B cell (primary cell): Measurements from ENCODE around the gene GPR137. TPM values are rescaled to one million over a fixed set of nuclear protein-coding genes. Genes with fewer than 3 reads are reported as not detected.

ENCODE experiments used
- ATAC-seq: fragments of 200-7000 bp; cut with Tn5 transposase; one replicate; pipeline ENCODE4 v1.10.0; 2021; ENCODE audit warnings: low read depth, mild to moderate bottlenecking, moderate number of reproducible peaks, moderate library complexity
- CTCF ChIA-PET: fragments of 350-600 bp; sonication (Branson Sonifier 250); formaldehyde crosslinking; loops from one replicate; lab custom pipeline; 2021; ENCODE audit warnings: antibody characterized with exemption, inconsistent platforms; lab: Charles Lee
- POLR2A ChIA-PET: fragments of 350-600 bp; sonication (Branson Sonifier 250); formaldehyde crosslinking; loops from one replicate; lab custom pipeline; 2021; ENCODE audit warnings: antibody characterized with exemption; lab: Charles Lee
- DNase-seq: peaks from one replicate; pipeline ENCODE4 v3.0.0; 2013
- H2AFZ ChIP-seq: 2 replicates; pipeline ENCODE4 v1.6.1; 2012; ENCODE audit warnings: mild to moderate bottlenecking, low read depth, low read length; ENCODE audit not compliant: insufficient read depth, poor library complexity, severe bottlenecking
- H3K27ac ChIP-seq, 2 donors: 1 replicate in 1 of 2; 2 replicates in 1 of 2; pipeline ENCODE4 v1.5.1; 2012 to 2013; ENCODE audit warnings: low read length in 2 of 2, mild to moderate bottlenecking in 2 of 2, moderate library complexity in 1 of 2
- H3K27me3 ChIP-seq, 4 experiments: fragments of 200-600 bp in 1 of 4; sonication (generic) in 1 of 4; replicated peaks in 1 of 4; 1 replicate in 2 of 4; 2 replicates in 2 of 4; pipeline versions ENCODE4 v1.6.1 to v1.7.0; 2013 to 2016; ENCODE audit warnings: low read length in 3 of 4, mild to moderate bottlenecking in 2 of 4, mixed read lengths in 1 of 4, moderate library complexity in 1 of 4; ENCODE audit not compliant: insufficient read depth in 4 of 4, control insufficient read depth in 3 of 4; ENCODE audit errors: control extremely low read depth in 1 of 4
- H3K36me3 ChIP-seq, 2 experiments: replicated peaks in 1 of 2; 1 replicate in 1 of 2; 2 replicates in 1 of 2; pipeline versions ENCODE4 v1.6.1 to v1.7.1; 2013; ENCODE audit warnings: low read length in 1 of 2; ENCODE audit not compliant: insufficient read depth in 2 of 2, control insufficient read depth in 1 of 2; ENCODE audit errors: control extremely low read depth in 1 of 2, extremely low read depth in 1 of 2
- H3K4me1 ChIP-seq, 2 donors: fragments of 200-600 bp in 1 of 2; sonication (generic) in 1 of 2; 1 replicate in 1 of 2; 2 replicates in 1 of 2; pipeline versions ENCODE4 v1.5.1 to v1.6.1; 2013 to 2017; ENCODE audit warnings: low read length in 2 of 2; ENCODE audit not compliant: control insufficient read depth in 2 of 2, insufficient read depth in 2 of 2
- H3K4me2 ChIP-seq: replicated peaks from 2 replicates; pipeline ENCODE3; 2012; ENCODE audit warnings: mild to moderate bottlenecking, low read depth, low read length; ENCODE audit not compliant: poor library complexity, severe bottlenecking
- H3K4me3 ChIP-seq, 5 experiments: fragments of 200-600 bp in 1 of 5; sonication (generic) in 1 of 5; 1 replicate in 3 of 5; 2 replicates in 2 of 5; pipeline versions ENCODE4 v1.5.1 to v1.7.0; 2011 to 2016; ENCODE audit warnings: low read length in 4 of 5, mild to moderate bottlenecking in 4 of 5, low read depth in 2 of 5, control low read depth in 1 of 5, moderate library complexity in 1 of 5; ENCODE audit not compliant: insufficient read depth in 1 of 5; ENCODE audit errors: control extremely low read depth in 1 of 5, extremely low read depth in 1 of 5
- H3K79me2 ChIP-seq: fragments of 200-600 bp; sonication (generic); one replicate; pipeline ENCODE4 v1.6.0; 2016; ENCODE audit warnings: low read length; ENCODE audit not compliant: control insufficient read depth, insufficient read depth
- H3K9ac ChIP-seq: fragments of 200-600 bp; sonication (generic); 2 replicates; pipeline ENCODE4 v1.6.1; 2017; ENCODE audit warnings: mild to moderate bottlenecking, low read length, moderate library complexity
- H3K9me3 ChIP-seq, 3 donors: one replicate each; pipeline versions ENCODE4 v1.6.1 to v1.7.1; 2013; ENCODE audit warnings: low read length in 2 of 3; ENCODE audit not compliant: control insufficient read depth in 2 of 3, insufficient read depth in 1 of 3; ENCODE audit errors: control extremely low read depth in 1 of 3
- H4K20me1 ChIP-seq: 2 replicates; pipeline ENCODE4 v1.6.0; 2012; ENCODE audit warnings: mild to moderate bottlenecking, low read length; ENCODE audit not compliant: insufficient read depth, control insufficient read depth, poor library complexity, severe bottlenecking
- H3K27ac Mint-ChIP-seq: one replicate; pipeline ENCODE4 v1.8.0; 2021; ENCODE audit warnings: mixed read lengths
- H3K27me3 Mint-ChIP-seq: one replicate; pipeline ENCODE4 v1.8.0; 2021; ENCODE audit warnings: mixed read lengths
- H3K4me1 Mint-ChIP-seq: one replicate; pipeline ENCODE4 v1.8.0; 2021; ENCODE audit warnings: mixed read lengths
- H3K4me3 Mint-ChIP-seq: one replicate; pipeline ENCODE4 v1.8.0; 2021; ENCODE audit warnings: mixed read lengths
- H3K9me3 Mint-ChIP-seq: one replicate; pipeline ENCODE4 v1.8.0; 2022; ENCODE audit warnings: mixed read lengths; ENCODE audit not compliant: insufficient read depth
- CTCF ChIP-seq: fragments of 200-600 bp; IDR thresholded peaks from one replicate; pipeline ENCODE4 v1.8.0; 2022; ENCODE audit warnings: antibody characterized with exemption, mild to moderate bottlenecking
- EZH2 ChIP-seq: IDR thresholded peaks from 2 replicates; pipeline ENCODE4 v1.6.1; 2012; ENCODE audit warnings: borderline replicate concordance, low read depth, mild to moderate bottlenecking, moderate library complexity, low read length; ENCODE audit not compliant: insufficient read depth, poor library complexity, severe bottlenecking
- WGBS: methylation state at CpG from one replicate; pipeline ENCODE4 v1.1.5; 2013; ENCODE audit warnings: missing lambda C conversion rate; ENCODE audit not compliant: insufficient coverage; 5-methylcytosine and 5-hydroxymethylcytosine counted together
- intact Hi-C: fragments of 100-400 bp; cut with micrococcal nuclease; formaldehyde crosslinking; loops from one replicate; pipeline ENCODE4 v1.10.0; 2022
- polyA plus RNA-seq: library from polyadenylated mRNA; depleted of rRNA; stranded (reverse); fragments of >200 nt; gene quantifications from 2 replicates; pipeline ENCODE4 v1.2.3, GENCODE V29; 2012
- total RNA-seq, 2 donors: library from RNA; stranded (reverse); fragments of 120-200 nt in 1 of 2; gene quantifications; 1 replicate in 1 of 2; 2 replicates in 1 of 2; pipeline versions ENCODE4 v1.2.3 to v1.2.4, GENCODE V29; 2013 to 2022

GPR137 gene
- total and polyA plus RNA-seq, 2 donors (not counting 1 experiment from before 2014, with no cell fraction given): 49.9 to 66.1 TPM

- Histone ChIP-seq H3K79me2 (peaks cover 6% of the 10 kb centered on the region), H3K9ac (no peak overlapping the region), H3K9me3 (no peaks in the 10 kb centered on the region), H2AFZ (no peak overlapping the region), H3K36me3 (peaks cover 0 to 4% of the 10 kb centered on the region in 2 experiments), H3K4me2 (no peak overlapping the region), H3K4me3 (no peak overlapping the region), H3K4me1 (peaks cover 11 to 14% of the 10 kb centered on the region in 2 donors), H4K20me1 (no peaks in the 10 kb centered on the region), H3K27ac (no peak overlapping the region), H3K27me3 (no peaks in the 10 kb centered on the region)
- TF ChIP-seq CTCF: no peak
- TF ChIP-seq EZH2: no peak
- intact Hi-C loops: no loop called here
- ChIA-PET POLR2A (no interaction called here), CTCF (interaction anchor here (0.6 to 1.1 kb wide), 3 partner anchors 10 to 28 kb away, joined by 3 to 5 read pairs (median 4); partner anchors contain the start of genes PRDX5 and TRMT112)
- DNase-seq: no peak
- no peaks in the 10 kb centered on the region for H3K27me3 Mint-ChIP-seq
- ATAC-seq: no peak
- peaks cover 11% of the 10 kb centered on the region for H3K4me1 Mint-ChIP-seq
- H3K9me3 Mint-ChIP-seq: no peaks in the 10 kb centered on the region
- 100% methylated on average over 2 of the region's 2 CpGs for WGBS
- no peak overlapping the region for H3K27ac Mint-ChIP-seq
- H3K4me3 Mint-ChIP-seq: no peak overlapping the region
Observed at GRCh38 chr11:64327375-64327774, 41.7 kb downstream of the GPR137 start.

DNA sequence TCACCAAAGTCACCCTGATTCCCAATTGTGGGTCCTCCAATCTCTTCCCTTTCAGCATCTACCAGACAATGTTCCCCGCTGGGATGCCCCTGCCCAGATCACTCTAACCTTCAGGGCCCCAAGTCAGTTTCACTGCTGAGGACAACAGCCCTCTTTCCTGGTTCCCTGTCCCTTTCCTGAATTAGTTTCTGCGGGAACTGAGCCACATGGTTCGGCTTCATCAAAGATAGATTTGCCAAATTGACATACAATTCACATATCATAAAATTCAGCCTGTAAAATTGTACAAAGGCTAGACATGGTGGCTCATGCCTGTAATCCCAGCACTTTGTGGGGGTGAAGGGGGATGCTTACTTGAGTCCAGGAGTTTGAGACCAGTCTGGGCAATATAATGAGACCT is 42.3 kb downstream of the GPR137 start:
- H3K4me1 ChIP-seq: peaks cover 11 to 16% of the 10 kb centered on the region in 2 donors
- no peaks in the 10 kb centered on the region for H3K9me3 ChIP-seq
- H3K79me2 ChIP-seq: peaks cover 6% of the 10 kb centered on the region
- Mint-ChIP-seq H3K27me3 (no peaks in the 10 kb centered on the region), H3K4me1 (peaks cover 12% of the 10 kb centered on the region), H3K4me3 (no peak overlapping the region), H3K27ac (no peak overlapping the region), H3K9me3 (no peaks in the 10 kb centered on the region)
- H3K4me2 ChIP-seq: no peak overlapping the region
- H3K36me3 ChIP-seq: no peaks in the 10 kb centered on the region
- no peak overlapping the region for H3K4me3 ChIP-seq
- no peak for ATAC-seq
- WGBS: 90% methylated on average over 1 of the region's 3 CpGs
- no peak overlapping the region for H2AFZ ChIP-seq
- no peaks in the 10 kb centered on the region for H3K27me3 ChIP-seq
- H3K9ac ChIP-seq: no peak overlapping the region
- ChIA-PET CTCF (interaction anchor here (0.6 to 1.1 kb wide), 3 partner anchors 10 to 42 kb away, joined by 3 to 5 read pairs (median 4); partner anchors contain the start of genes GPR137, PRDX5 and TRMT112), POLR2A (no interaction called here)
- no peak overlapping the region for H3K27ac ChIP-seq
- no peak for TF ChIP-seq EZH2
- no peak for TF ChIP-seq CTCF
- intact Hi-C loops: no loop called here
- no peaks in the 10 kb centered on the region for H4K20me1 ChIP-seq
- no peak for DNase-seq
